GM21825 (cell line): ENCODE results near the gene LHFPL6.

Experiments
- ATAC-seq: cut with Tn5 transposase; IDR thresholded peaks from one replicate; pipeline ENCODE4 v1.9.1; 2021; ENCODE audit warnings: mild to moderate bottlenecking, moderate library complexity; ENCODE audit not compliant: unreplicated experiment

LHFPL6 gene

GRCh38 chr13:39596176-39596575 lies 6.8 kb downstream of the LHFPL6 start:
- ATAC-seq = no peak

DNA sequence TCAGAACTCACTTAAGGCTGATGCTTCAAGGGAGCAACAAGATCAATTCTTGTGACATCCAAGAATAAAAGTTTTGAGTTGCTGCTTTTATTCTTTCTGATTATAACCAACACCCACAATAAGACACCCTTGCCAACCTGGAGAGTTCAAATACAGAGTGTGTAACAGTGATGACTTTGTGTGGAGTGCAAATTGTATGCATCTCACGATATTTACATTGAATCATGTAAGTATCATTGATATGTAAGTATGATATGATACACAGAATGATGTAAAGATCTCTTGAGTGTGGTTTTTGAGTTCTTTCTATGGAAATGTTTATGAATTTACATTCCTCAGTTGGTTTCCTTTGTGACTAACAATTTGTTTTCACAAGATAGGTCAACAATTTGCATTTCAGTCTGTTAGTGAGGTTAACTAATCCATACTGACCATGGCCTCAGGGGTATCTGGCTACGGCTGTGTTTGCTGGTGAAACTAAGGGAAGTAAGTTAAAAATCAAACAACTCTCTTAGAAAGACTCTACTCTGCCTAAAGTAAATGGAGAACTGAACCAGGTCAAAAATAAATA lies 12.4 kb downstream of the LHFPL6 start:
- no peak for ATAC-seq

GRCh38 chr13:39588384-39588783 lies 14.6 kb downstream of the LHFPL6 start:
- ATAC-seq = no peak

GRCh38 chr13:39587939-39588338 lies 15.1 kb downstream of the LHFPL6 start:
- ATAC-seq = no peak

DNA sequence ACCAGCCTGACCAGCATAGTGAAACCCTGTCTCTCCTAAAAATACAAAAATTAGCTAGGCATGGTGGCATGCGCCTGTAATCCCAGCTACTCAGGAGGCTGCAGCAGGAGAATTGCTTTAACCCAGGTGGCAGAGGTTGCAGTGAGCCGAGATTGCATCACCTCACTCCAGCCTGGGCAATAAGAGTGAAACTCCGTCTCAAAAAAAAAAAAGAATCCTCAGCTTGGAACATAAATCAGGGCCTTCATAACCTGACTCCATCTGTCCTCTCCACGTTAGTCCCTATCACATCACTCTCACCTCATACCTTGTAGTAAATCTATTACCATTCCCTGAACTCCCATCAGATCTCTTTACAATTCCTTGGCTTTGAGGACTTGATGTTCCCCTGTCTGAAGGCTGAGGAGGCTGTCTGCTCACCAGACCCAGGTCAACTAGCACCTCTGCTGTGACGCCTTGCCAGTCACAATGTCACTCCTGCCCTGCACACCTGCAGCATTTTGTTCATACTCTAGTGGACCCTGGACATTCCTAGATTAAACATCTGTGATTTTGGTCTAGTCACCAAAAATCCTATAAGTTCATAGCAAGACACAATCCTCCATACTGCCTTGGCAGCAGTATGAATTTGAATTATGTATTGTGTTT lies 15.9 kb downstream of the LHFPL6 start:
- ATAC-seq = no peak

GRCh38 chr13:39586151-39586550 lies 16.8 kb downstream of the LHFPL6 start:
- no peak for ATAC-seq

- ATAC-seq = no peak
Observed at GRCh38 chr13:39585219-39585618, 17.8 kb downstream of the LHFPL6 start.

- ATAC-seq = no peak
Observed at GRCh38 chr13:39580881-39581575, 22.0 kb downstream of the LHFPL6 start.

DNA sequence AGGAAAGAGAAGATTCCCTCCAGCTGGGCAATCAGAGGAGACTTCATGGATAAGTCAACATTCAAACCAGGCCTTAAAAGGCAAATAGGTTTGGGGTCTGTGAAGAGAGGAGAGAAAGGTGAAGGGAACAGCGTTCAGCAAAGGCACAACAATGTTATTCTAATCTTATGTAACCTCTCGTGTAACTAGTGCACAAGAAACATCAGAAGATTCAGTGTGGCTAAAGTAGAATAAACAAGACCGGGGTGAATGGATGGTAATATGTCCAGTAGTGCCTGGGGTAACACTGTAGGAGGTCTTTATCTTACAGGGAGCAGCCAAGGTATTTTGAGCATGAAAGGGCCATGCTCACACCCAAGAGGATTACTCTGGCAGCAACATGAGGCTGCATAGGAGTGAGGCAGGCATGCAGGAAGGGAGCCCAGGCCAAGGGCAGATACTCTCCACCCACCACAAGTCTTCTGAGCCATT lies 24.1 kb downstream of the LHFPL6 start:
- ATAC-seq = no peak

- ATAC-seq = no peak
Observed at GRCh38 chr13:39577838-39578491, 25.0 kb downstream of the LHFPL6 start.

GRCh38 chr13:39577203-39577602 lies 25.8 kb downstream of the LHFPL6 start:
- no peak for ATAC-seq

GRCh38 chr13:39575641-39576238 lies 27.3 kb downstream of the LHFPL6 start:
- no peak for ATAC-seq

DNA sequence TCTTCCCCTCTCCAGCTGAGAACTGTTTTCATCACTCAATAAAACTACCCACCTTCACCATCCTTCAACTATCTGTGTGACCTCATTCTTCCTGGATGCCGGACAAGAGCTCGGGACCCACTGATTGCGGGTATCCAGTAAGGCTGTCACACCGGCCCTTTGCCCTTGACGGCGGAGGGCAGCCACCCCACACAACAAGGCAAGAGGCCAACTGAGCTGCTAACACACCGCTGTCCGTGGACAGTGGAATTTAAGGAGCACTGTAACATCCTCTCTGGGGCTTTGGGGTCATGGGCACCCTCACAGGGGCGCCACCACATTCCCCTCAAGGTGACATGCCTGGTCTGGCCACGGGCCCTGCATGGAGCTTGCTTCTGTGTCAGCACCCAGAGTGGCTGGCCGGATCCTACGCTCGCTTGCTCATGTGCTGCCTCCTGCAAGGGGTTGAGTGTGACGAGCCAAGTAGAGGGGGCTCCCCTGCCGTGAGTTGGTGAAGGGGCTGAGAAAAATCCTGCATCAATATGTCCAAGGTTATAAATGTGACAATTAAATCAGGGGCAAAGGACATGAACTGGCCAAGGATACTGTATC lies 31.4 kb downstream of the LHFPL6 start:
- ATAC-seq = no peak

DNA sequence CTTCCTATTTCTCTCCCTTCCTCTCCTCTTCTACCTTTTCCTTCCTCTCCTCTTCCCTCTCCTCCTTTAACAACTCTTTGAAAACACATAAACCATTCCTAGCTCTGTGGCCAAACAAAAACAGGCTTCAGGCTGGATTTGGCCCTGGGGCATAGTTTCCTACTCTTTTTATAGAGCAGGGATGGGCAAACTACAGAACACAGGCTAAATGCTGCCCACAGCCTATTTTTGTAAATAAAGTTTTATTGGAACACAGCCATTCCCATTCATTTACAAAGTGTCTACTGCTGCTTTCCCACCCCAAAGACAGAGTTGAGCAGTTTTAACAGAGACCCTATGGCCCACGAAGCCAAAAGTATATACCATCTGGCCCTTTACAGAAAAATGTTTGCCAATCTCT lies 35.4 kb downstream of the LHFPL6 start:
- no peak for ATAC-seq

- ATAC-seq = no peak
Observed at GRCh38 chr13:39566216-39566869, 36.6 kb downstream of the LHFPL6 start.

GRCh38 chr13:39565036-39565949 lies 37.7 kb downstream of the LHFPL6 start:
- ATAC-seq = no peak

DNA sequence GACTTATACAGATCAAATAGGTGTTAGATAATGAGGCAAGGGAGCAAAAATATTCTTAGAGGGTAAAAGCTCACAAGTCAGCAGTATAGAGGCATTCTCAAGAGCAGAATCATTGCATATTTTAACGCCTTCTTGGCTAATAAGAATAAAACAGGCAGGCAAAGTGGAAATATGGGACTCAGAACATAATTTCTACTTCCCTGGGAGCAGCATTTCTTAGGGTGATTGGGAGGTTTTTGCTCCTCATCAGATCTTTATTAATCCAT lies 39.6 kb downstream of the LHFPL6 start:
- no peak for ATAC-seq

GRCh38 chr13:39561971-39562370 lies 41.0 kb downstream of the LHFPL6 start:
- ATAC-seq = no peak

- ATAC-seq = no peak
Observed at GRCh38 chr13:39559847-39560246, 43.1 kb downstream of the LHFPL6 start.
